Non-pigmented ciliary epithelial cell (primary cell): ENCODE data around the gene PITPNC1.
A peak's percentile ranks its signal among the peaks of the same experiment; 100 is the strongest.
"Not testable (repeated sequence)": the region's sequence is repeated elsewhere in the genome, so short reads cannot be mapped to it uniquely, and the experiment has no call there.

Experiments
- DNase-seq: peaks from one replicate; pipeline ENCODE4 v3.0.0-alpha.2; 2010; ENCODE audit warnings: low read depth

The PITPNC1 gene

DNA sequence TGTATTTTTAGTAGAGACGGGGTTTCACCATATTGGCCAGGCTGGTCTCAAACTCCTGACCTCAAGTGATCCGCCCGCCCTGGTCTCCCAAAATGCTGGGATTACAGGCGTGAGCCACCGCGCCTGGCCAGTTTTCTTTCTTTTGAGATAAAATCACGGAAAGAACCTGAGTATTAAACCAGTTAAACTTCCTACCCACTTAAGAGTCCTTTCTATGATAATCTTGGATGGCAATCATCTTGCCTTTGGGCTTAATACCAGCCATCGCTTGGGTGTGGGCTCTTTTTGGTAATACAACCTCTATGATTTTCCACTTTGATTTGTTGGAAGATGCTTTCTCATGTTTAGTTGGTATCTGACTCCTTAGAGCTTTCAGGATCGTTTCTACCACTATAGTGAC, 24.0 kb downstream of the PITPNC1 start:
- no peak for DNase-seq

DNA sequence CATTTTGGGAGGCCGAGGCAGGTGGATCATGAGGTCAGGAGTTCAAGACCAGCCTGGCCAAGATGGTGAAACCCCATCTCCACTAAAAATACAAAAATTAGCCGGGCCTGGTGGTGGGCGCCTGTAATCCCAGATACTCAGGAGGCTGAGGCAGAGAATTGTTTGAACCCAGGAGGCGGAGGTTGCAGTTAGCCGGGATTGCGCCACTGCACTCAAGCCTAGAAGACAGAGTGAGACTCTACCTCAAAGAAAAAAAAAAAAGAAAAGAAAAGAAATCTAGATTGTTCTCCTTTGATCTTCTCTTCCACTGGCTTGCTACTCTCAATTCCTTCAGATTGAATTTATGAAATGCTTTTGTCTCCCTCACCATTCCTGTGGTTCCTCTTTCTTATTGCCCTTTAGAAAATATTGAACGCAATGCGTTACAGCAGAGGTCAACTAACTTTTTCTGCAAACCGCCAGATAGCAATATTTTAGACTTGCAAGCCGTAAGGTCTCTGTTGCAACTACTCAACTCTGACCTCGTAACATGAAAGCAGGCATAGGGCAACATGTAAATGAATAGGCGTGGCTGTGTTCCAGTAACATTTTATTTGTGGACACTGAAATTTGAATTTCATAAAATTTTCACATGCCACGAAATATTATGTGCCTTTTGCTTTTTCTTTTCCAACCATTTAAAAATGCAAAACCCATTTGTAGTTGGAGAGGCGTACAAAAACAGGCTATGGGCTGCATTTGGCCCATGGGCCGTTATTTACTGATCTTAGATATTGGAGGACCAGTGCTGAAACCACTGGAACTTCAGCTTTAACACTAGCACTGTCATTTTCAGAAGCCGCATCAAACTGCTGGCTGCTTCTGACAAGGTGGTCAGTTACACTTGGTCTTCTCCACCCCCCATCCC, 24.8 kb downstream of the PITPNC1 start:
- no peak for DNase-seq

DNA sequence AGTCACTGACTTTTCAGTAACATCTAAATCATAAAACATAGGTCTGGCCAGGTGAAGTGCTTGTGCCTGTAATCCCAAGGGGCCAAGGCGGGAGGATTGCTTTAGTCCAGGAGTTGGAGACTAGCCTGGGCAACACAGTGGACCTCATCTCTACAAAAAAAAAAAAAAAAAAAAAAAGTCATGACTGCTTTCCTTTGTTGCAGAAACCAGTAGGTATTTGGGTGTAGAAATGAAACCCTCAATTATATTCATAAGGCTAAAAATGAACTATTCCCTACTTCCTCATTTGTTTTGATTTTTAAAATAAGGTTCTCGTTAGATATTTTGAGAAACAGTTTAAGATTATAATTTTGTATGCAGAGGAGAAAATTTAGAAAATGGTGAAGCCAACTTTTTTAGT, 26.0 kb downstream of the PITPNC1 start:
- no peak for DNase-seq

DNA sequence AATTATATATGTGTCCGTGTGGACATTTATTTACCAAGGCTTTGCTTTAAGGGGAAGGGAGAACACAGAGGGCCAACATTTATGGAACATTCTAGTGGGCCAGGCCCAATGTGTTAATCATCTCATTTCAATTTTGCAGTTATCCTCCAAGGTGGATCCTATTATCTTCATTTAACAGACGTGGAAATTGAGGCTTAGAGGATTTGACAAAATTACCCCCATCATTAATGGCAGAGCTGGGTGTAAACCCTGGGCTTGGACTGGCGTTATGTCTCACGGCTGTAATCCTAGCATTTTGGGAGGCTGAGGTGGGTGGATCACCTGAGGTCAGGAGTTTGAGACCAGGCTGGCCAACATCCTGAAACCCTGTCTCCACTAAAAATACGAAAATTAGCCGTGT, 26.4 kb downstream of the PITPNC1 start:
- DNase-seq: no peak

GRCh38 chr17:67408455-67408830, 31.4 kb downstream of the PITPNC1 start:
- not testable (repeated sequence) for DNase-seq

DNA sequence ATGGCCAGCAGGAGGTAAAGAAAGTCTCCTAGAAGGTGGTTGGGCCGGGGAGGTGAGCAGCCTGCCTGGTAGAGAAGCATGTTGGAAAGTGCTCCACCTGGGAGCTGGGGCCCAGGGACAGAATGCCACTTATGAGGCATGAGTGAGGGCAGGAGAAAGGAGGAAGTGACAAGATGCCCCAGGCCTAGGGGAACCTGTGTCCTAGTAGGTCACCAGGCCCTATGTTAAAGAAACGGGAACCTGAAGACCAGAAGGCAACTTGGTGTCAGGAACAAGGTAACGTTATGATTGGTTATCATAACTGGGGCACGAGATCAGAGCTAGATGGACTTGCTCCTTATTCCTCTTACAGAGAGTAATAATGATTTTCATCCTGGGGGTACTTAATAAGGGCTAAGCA, 34.3 kb downstream of the PITPNC1 start:
- no peak for DNase-seq

GRCh38 chr17:67412032-67412431, 35.0 kb downstream of the PITPNC1 start:
- no peak for DNase-seq

DNA sequence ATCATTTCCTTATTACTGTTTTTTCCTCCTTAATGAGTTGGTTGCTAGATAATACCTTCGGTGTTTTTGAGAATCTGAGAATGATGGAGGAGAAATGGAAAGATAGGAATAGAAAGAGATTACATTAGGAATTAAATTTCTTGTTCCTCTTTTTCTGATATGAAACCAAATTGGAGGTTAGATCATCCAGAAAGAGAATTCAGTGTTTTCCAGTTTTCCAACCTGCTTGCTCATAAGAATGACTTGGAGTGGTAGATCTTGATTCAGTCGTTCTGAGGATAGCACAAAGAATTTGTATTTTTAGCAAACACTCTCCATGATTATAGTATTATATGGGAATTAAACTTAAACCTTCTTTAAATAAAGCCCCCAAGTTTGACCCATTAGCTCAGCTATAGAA, 35.9 kb downstream of the PITPNC1 start:
- no peak for DNase-seq

DNA sequence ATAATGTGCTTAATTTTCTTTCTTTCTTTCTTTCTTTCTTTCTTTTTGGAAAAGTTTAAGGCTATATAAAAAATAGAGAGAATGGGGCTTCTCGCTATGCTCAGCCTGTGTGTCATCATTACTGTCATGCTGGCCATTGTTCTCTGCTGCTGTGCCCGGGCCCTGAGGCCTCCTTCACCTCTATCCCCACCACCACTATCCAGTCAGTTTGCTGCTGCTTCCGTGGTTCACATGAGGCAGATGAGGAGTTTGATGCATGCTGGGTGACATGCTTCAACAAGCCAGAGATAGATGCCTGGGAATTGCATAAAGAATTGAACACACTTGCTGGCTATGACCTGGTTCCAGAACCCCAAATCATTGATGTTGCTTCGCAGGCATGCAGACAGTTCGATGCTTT, 36.3 kb downstream of the PITPNC1 start:
- no peak for DNase-seq

- DNase-seq: no peak
Measured at GRCh38 chr17:67414130-67414529, 37.0 kb downstream of the PITPNC1 start.

GRCh38 chr17:67414559-67414958, 37.5 kb downstream of the PITPNC1 start:
- no peak for DNase-seq

DNA sequence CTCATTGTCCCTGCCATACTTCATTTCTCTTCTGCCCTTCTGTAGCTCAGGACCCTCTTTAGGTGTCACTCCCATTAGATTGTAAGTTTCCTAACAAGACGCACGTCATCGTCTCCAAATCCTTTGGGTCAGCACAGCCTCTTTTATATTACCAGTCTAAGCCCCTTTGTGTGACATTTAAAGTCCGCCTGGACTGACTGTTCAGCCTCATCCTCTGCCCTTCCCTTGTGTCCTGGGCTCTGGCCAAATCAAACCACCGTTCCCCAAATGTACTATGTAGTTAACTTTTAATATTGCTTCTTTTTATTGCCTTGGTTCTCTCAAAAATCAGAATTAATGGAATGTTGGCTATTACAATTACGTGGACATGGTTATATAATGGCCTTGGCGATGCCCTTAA, 38.2 kb downstream of the PITPNC1 start:
- DNase-seq: no peak

GRCh38 chr17:67417507-67417906, 40.4 kb downstream of the PITPNC1 start:
- no peak for DNase-seq

- DNase-seq: no peak
Measured at GRCh38 chr17:67420994-67421393, 43.9 kb downstream of the PITPNC1 start.

DNA sequence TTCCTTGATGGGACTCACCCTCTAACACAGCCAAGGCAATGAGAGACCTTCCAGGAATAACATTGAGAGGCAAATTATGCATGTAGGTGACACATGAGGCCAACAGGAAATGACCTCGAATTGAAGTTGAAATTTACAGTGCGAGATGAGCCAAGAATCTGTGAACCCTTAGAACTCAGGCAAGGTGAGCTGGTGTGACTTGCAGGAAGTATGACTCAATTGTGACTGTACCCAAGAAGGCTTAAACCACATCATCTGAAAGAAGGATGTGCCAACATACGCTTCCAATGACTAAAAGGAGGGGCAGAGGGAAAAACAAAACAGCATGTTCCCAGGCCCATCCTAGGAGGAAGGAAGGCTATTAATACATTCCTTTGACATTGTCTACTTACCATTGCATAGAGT, 44.8 kb downstream of the PITPNC1 start:
- DNase-seq: peak; percentile 51

- not testable (repeated sequence) for DNase-seq
Measured at GRCh38 chr17:67422296-67422695, 45.2 kb downstream of the PITPNC1 start.

DNA sequence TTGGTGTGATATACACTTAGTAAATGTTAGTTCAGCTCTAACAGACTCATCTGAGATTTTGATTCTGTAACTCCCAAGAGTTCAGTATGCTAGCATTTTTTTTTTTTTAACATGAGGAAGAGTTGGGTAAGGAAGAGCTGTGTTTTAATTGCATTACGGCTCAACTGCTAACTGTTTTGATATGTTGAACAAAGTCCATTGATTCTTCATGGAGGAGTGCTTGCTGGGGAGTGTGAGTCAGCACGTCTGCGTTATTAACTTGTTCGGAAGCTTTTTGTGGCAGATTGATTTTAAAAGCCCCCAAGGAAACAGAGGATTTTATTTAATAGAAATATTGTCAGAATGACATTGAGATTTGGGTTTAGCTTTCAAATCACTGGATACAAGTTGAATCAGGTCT, 45.8 kb downstream of the PITPNC1 start:
- DNase-seq: no peak

DNA sequence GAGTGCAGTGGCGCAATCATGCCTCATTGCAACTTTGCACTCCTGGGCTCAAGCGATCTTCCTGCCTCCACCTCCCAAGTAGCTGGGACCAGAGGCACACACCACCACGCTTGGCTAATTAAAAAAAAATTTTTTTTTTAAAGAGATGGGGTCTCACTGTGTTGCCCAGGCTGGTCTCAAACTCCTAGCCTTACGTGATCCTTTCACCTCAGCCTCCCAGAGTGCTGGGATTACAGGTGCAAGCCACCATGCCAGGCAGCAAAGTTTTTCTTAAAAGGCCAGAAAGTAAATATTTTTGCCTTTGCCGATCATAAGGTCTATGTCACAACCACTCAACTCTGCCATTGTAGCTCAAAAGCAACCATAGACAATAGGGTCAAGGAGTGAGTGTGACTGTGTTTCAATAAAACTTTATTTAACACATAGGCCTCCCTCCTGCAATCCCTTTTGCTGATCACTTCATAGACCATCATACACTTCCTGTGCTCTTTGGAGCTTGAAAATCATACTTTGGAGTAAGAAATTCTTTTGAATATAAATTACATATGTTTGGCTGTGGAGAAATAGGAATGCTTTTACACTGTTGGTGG, 48.6 kb downstream of the PITPNC1 start:
- DNase-seq: no peak

- DNase-seq: no peak
Measured at GRCh38 chr17:67427424-67427823, 50.3 kb downstream of the PITPNC1 start.

- not testable (repeated sequence) for DNase-seq
Measured at GRCh38 chr17:67430515-67430914, 53.4 kb downstream of the PITPNC1 start.

DNA sequence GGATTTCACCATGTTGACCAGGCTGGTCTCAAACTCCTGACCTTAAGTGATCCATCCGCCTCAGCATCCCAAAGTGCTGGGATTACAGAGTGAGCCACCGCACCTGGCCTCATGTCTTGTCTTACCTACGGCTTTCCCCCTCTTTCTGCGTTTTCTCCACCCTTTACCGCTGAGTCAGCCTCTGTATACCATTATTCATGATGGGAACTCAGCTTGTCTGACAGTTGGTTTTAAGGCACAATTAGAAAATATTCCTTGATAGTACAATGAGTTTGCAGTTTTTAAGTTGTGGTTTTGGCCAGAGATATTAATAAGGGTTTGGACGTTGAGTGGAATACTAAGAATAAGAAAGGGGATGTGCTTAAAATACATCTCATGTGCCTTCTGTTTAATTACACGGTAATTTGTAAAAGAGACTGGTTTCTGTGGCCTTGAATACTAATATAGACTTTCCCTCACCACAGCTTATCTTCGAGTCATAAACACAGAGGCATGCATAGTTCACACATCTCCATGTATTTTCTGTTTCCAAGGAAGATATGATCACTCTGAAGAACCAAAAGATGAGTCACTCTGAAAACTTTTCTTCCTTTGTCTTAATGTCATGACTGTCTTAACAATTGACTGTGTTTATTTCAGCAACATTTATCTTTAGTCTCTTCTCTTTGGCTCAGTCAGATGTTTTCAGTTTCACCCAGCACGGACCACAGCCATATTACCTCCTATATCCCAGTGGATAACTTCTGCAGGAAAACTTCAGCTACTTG, 54.4 kb downstream of the PITPNC1 start:
- DNase-seq: peak; percentile 64

- no peak for DNase-seq
Measured at GRCh38 chr17:67433248-67433924, 56.3 kb downstream of the PITPNC1 start.
